Prostate gland (tissue), 2 donors: Measurements from ENCODE around the gene HNF1A. TPM values are rescaled to one million over a fixed set of nuclear protein-coding genes. Genes with fewer than 3 reads are reported as not detected.

Experiments
- DNase-seq: peaks from one replicate; pipeline ENCODE4 v3.0.0-alpha.2; 2019; ENCODE audit warnings: low spot score
- H3K27ac ChIP-seq, 2 donors: fragments of 200-600 bp; sonication (generic); 2 replicates each; pipeline ENCODE4 v1.5.1; 2017 to 2019
- H3K27me3 ChIP-seq: fragments of 200-600 bp; sonication (generic); replicated peaks from 2 replicates; pipeline ENCODE4 v1.5.1; 2019; ENCODE audit not compliant: insufficient read depth
- H3K36me3 ChIP-seq, 2 donors: fragments of 200-600 bp; sonication (generic); 1 replicate in 1 of 2; 2 replicates in 1 of 2; pipeline versions ENCODE4 v1.5.1 to v1.8.1; 2017 to 2019
- H3K4me1 ChIP-seq: fragments of 200-600 bp; sonication (generic); replicated peaks from 2 replicates; pipeline ENCODE4 v1.5.1; 2019
- H3K4me3 ChIP-seq, 2 donors: fragments of 200-600 bp; sonication (generic); 2 replicates each; pipeline ENCODE4 v1.5.1; 2017 to 2019
- H3K9me3 ChIP-seq: fragments of 200-600 bp; sonication (generic); 2 replicates; pipeline ENCODE4 v1.5.1; 2017
- POLR2A ChIP-seq: fragments of 450-650 bp; IDR thresholded peaks from one replicate; pipeline ENCODE4 v1.6.1; 2016; ENCODE audit warnings: antibody characterized with exemption, mild to moderate bottlenecking
- POLR2AphosphoS5 ChIP-seq: sonication (generic); formaldehyde crosslinking; IDR thresholded peaks from one replicate; pipeline ENCODE4 v1.6.1; 2017; ENCODE audit warnings: antibody characterized with exemption
- WGBS: methylation state at CpG from one replicate; pipeline ENCODE4 v1.1.5; 2018; 5-methylcytosine and 5-hydroxymethylcytosine counted together
- intact Hi-C: fragments of 100-400 bp; cut with DNase I; formaldehyde crosslinking; loops from one replicate; pipeline ENCODE4 v1.14.2; 2022
- total RNA-seq, 2 donors: library from RNA; depleted of rRNA; stranded (reverse); fragments of >200 nt; gene quantifications; one replicate each; pipeline ENCODE4 v1.1.0, GENCODE V29; 2016
- TF ChIP-seq, protein P1 (sequence below), 4 experiments: fragments of 200-600 bp in 2 of 4; fragments of 450-650 bp in 2 of 4; sonication (generic) in 2 of 4; IDR thresholded peaks; 1 replicate in 3 of 4; 2 replicates in 1 of 4; pipeline ENCODE4 v1.5.1; 2016 to 2019; ENCODE audit warnings: antibody characterized with exemption in 4 of 4, mild to moderate bottlenecking in 2 of 4, moderate library complexity in 2 of 4

HNF1A gene
- total RNA-seq, 2 donors from 2014 or later = 1.1 to 1.3 TPM

DNA sequence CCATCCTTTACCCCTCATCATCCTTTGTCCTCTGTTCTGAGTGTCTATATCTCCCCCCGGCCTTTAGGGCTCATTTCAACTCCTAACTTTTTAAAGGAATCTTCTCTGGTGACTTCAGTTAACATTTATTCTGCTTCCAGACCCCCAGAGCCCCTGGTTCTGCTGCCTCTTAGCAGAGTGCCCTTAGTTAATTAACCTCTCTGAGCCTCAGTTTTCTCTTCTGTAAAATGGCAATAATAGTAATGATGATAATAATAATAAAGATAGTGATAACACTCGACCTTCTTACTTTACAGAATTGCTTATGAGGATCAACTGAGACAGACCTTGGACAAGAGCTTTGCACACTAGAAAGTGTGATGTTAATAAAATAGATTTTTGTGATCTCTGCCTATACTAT, 44.4 kb downstream of the HNF1A start:
- TF ChIP-seq POLR2AphosphoS5 (no peak), POLR2A (no peak)
- TF ChIP-seq, protein P1, sequence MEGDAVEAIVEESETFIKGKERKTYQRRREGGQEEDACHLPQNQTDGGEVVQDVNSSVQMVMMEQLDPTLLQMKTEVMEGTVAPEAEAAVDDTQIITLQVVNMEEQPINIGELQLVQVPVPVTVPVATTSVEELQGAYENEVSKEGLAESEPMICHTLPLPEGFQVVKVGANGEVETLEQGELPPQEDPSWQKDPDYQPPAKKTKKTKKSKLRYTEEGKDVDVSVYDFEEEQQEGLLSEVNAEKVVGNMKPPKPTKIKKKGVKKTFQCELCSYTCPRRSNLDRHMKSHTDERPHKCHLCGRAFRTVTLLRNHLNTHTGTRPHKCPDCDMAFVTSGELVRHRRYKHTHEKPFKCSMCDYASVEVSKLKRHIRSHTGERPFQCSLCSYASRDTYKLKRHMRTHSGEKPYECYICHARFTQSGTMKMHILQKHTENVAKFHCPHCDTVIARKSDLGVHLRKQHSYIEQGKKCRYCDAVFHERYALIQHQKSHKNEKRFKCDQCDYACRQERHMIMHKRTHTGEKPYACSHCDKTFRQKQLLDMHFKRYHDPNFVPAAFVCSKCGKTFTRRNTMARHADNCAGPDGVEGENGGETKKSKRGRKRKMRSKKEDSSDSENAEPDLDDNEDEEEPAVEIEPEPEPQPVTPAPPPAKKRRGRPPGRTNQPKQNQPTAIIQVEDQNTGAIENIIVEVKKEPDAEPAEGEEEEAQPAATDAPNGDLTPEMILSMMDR (IDR thresholded peaks at IDR 0.05) = no peak
- no peaks in the 10 kb centered on the region for H3K4me1 ChIP-seq
- no peaks in the 10 kb centered on the region for H3K9me3 ChIP-seq
- H3K27ac ChIP-seq = no peak overlapping the region
- no peak overlapping the region for H3K4me3 ChIP-seq
- intact Hi-C loops = no loop called here
- 80% methylated on average over 2 of the region's 2 CpGs for WGBS
- no peak for DNase-seq
- H3K36me3 ChIP-seq = no peaks in the 10 kb centered on the region
- no peaks in the 10 kb centered on the region for H3K27me3 ChIP-seq

- Histone ChIP-seq H3K4me1 (no peaks in the 10 kb centered on the region), H3K27me3 (no peaks in the 10 kb centered on the region), H3K36me3 (no peaks in the 10 kb centered on the region), H3K4me3 (no peak overlapping the region), H3K9me3 (no peaks in the 10 kb centered on the region), H3K27ac (no peak overlapping the region)
- no peak for DNase-seq
- intact Hi-C loops = no loop called here
- TF ChIP-seq, protein P1 (IDR thresholded peaks at IDR 0.05) = no peak
- no peak for TF ChIP-seq POLR2A
- no peak for TF ChIP-seq POLR2AphosphoS5
- WGBS = 64% methylated on average over 8 of the region's 8 CpGs
Measured at GRCh38 chr12:121023799-121024198, 45.5 kb downstream of the HNF1A start.

- Histone ChIP-seq H3K4me3 (no peak overlapping the region), H3K36me3 (no peaks in the 10 kb centered on the region), H3K27ac (no peak overlapping the region), H3K27me3 (no peaks in the 10 kb centered on the region), H3K4me1 (no peaks in the 10 kb centered on the region), H3K9me3 (no peaks in the 10 kb centered on the region)
- intact Hi-C loops = no loop called here
- WGBS = 88% methylated on average over 11 of the region's 11 CpGs
- TF ChIP-seq, protein P1 (IDR thresholded peaks at IDR 0.05) = no peak
- no peak for TF ChIP-seq POLR2AphosphoS5
- no peak for TF ChIP-seq POLR2A
- no peak for DNase-seq
Measured at GRCh38 chr12:121025442-121026226, 47.3 kb downstream of the HNF1A start.

GRCh38 chr12:121026274-121027045, 48.1 kb downstream of the HNF1A start:
- H3K27ac ChIP-seq = no peak overlapping the region
- 94% methylated on average over 10 of the region's 10 CpGs for WGBS
- H3K4me3 ChIP-seq = no peak overlapping the region
- DNase-seq = no peak
- TF ChIP-seq, protein P1 (IDR thresholded peaks at IDR 0.05) = no peak
- TF ChIP-seq POLR2AphosphoS5 = no peak
- no peak for TF ChIP-seq POLR2A
- H3K9me3 ChIP-seq = no peaks in the 10 kb centered on the region
- no peaks in the 10 kb centered on the region for H3K36me3 ChIP-seq
- no peaks in the 10 kb centered on the region for H3K4me1 ChIP-seq
- H3K27me3 ChIP-seq = no peaks in the 10 kb centered on the region
- intact Hi-C loops = no loop called here
